ENCODE data around the gene DYNLRB1.

Gene DYNLRB1

DNA sequence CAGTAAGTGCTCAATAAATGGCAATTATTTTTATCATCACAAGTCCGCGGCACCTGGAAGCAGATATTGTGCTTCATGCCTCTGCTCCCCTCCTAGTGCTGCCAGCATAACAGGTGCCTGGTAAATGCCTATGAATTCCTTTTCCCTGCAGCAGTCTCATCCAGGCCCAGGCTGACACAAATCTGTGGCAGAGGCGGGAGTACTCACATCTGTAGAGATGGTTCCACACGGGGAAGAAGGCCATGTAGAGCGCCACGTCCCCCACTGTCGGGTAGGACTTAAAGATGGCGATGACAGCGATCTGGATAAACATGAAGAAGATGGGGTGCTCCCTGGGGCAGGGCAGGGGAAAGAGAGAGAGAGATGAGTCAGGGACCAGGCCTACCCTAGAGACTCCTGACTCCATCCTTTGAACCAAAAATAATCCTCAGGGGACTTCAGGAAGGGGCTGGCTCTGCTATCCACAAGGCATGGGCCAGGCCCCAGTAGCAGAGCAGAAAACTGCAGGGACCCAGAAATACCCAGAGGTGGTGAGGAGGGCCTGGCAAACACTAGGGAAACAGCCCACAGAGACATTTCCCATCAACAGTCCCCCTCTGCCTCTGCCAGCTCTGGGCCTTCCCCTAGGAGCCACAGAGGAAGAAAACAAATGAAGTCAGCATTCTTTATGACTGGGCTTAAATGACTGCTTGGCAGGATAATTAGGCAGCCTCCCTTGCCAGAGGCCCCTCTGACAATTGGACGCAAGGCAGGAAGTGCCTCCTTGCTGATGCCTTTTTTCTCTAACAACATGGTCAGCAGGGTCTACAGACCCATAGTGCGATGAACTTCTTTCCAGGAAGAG, 65.3 kb downstream of the DYNLRB1 start:
- TF ChIP-seq MAX (IDR thresholded peaks at IDR 0.05; ENCODE audit: low read depth, low read length) (no peak), MYC (IDR thresholded peaks at IDR 0.05; ENCODE audit: low read depth, low read length) (no peak), CTCF (IDR thresholded peaks at IDR 0.05; ENCODE audit: low read depth, low read length) (no peak), POLR2A (IDR thresholded peaks at IDR 0.05; ENCODE audit: extremely low read depth, insufficient read length) (no peak)
- no peak overlapping the region for H3K4me3 ChIP-seq (ENCODE audit: low read depth, low read length)
- DNase-seq (ENCODE audit: low read depth), result no peak

DNA sequence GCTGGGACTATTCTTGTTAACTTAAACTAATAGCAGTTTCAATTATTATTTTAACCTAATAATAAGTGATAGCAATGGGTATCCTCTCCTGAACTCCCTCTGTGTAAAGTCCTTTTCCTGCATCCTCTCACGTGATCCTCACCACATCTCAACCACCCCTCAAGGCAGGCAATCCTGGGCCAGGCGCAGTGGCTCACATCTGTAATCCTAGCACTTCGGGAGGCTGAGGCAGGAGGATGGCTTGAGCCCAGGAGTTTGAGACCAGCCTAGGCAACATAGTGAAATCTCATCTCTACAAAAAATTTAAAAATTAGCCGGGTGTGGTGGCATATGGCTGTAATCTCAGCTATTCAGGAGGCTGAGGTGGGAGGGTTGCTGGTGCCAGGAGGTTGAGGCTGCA, 66.0 kb downstream of the DYNLRB1 start:
- no peak overlapping the region for H3K4me3 ChIP-seq (ENCODE audit: low read depth, low read length)
- DNase-seq (ENCODE audit: low read depth), result no peak
- TF ChIP-seq CTCF (IDR thresholded peaks at IDR 0.05; ENCODE audit: low read depth, low read length), result no peak
- no peak for TF ChIP-seq MAX (IDR thresholded peaks at IDR 0.05; ENCODE audit: low read depth, low read length)
- TF ChIP-seq MYC (IDR thresholded peaks at IDR 0.05; ENCODE audit: low read depth, low read length), result no peak
- TF ChIP-seq POLR2A (IDR thresholded peaks at IDR 0.05; ENCODE audit: extremely low read depth, insufficient read length), result no peak

DNA sequence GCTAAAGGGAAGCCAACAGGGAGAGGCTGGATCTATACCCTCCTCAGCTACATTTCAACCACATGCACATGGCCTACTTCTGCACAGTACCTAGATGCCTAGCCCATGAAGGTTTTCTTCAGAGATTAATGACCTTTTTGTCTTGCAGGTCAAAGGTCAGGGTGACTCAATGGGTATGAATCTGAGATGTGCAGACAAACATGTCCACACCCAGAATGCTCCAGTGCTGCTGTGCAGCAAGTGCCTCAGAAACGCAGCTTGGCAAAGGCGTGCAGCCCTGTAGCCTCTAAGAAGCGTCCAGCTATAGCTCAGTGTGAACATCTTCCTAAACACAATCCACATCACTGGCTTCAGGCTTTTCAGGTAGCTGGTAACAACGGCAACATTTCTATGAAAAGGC, 66.7 kb downstream of the DYNLRB1 start:
- no peak for TF ChIP-seq MYC (IDR thresholded peaks at IDR 0.05; ENCODE audit: low read depth, low read length)
- TF ChIP-seq MAX (IDR thresholded peaks at IDR 0.05; ENCODE audit: low read depth, low read length), result no peak
- TF ChIP-seq POLR2A (IDR thresholded peaks at IDR 0.05; ENCODE audit: extremely low read depth, insufficient read length), result no peak
- TF ChIP-seq CTCF (IDR thresholded peaks at IDR 0.05; ENCODE audit: low read depth, low read length), result no peak
- no peak for DNase-seq (ENCODE audit: low read depth)
- H3K4me3 ChIP-seq (ENCODE audit: low read depth, low read length), result no peak overlapping the region

DNA sequence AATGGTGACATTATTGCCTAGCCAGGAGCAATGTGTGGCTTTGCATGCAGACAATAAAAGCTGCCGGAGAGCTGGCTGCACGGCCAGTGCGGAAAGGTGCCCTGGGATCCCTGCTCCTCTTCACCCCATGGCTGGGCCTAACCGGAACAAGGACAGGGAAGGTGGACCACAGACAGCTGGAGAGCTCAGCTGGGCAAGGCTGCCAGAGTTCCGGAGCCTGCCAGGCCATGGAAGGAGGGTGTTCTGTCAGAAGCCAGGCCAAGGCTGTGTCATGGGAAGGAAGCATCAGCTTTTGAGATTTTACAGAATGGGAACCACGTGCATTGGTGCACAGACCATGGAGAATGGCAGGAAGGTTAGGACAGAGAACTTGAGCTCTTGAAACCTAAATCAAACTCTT, 67.3 kb downstream of the DYNLRB1 start:
- TF ChIP-seq CTCF (IDR thresholded peaks at IDR 0.05; ENCODE audit: low read depth, low read length) (no peak), MAX (IDR thresholded peaks at IDR 0.05; ENCODE audit: low read depth, low read length) (no peak), POLR2A (IDR thresholded peaks at IDR 0.05; ENCODE audit: extremely low read depth, insufficient read length) (no peak), MYC (IDR thresholded peaks at IDR 0.05; ENCODE audit: low read depth, low read length) (no peak)
- DNase-seq (ENCODE audit: low read depth), result no peak
- H3K4me3 ChIP-seq (ENCODE audit: low read depth, low read length), result no peak overlapping the region

DNA sequence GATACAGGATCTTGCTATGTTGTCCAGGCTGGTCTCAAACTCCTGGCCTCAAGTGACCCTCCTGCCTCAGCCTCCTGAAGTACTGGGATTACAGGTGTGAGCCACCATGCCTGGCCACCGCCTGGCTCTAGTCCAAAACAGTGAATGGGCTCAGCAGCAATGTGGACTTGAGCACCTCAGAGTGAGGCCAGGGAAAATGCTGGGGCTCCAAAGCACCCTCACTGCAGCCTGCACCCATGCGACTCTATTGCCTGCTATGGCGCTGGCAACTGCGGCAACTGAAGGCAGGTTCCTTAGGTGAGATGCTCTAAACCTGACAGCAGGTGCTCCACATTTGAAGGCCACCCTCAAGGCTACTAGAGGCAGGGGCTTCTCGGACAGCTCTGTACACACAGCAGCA, 68.8 kb downstream of the DYNLRB1 start:
- TF ChIP-seq CTCF (IDR thresholded peaks at IDR 0.05; ENCODE audit: low read depth, low read length), result no peak
- TF ChIP-seq MAX (IDR thresholded peaks at IDR 0.05; ENCODE audit: low read depth, low read length), result no peak
- DNase-seq (ENCODE audit: low read depth), result no peak
- H3K4me3 ChIP-seq (ENCODE audit: low read depth, low read length), result no peak overlapping the region

Data from NB4 (cell line).